Hepatocyte (in vitro differentiated cells): ENCODE measurements around the gene VRK2. TPM values are rescaled to one million over a fixed set of nuclear protein-coding genes. Genes with fewer than 3 reads are reported as not detected.

Experiments used
- DNase-seq: peaks from one replicate; pipeline ENCODE4 v3.0.0-alpha.2; 2016; ENCODE audit warnings: low spot score
- H2AFZ ChIP-seq: fragments of 200-600 bp; sonication (generic); 2 replicates; pipeline ENCODE4 v1.6.0; 2016; ENCODE audit warnings: antibody characterized with exemption, mild to moderate bottlenecking
- H3K27ac ChIP-seq: fragments of 200-600 bp; sonication (generic); 2 replicates; pipeline ENCODE4 v1.5.1; 2016; ENCODE audit warnings: mild to moderate bottlenecking
- H3K27me3 ChIP-seq: fragments of 200-600 bp; sonication (generic); 2 replicates; pipeline ENCODE4 v1.6.1; 2016
- H3K36me3 ChIP-seq: fragments of 200-600 bp; sonication (generic); replicated peaks from 2 replicates; pipeline ENCODE4 v1.5.1; 2016; ENCODE audit warnings: low read depth; ENCODE audit not compliant: insufficient read depth
- H3K4me1 ChIP-seq: fragments of 200-600 bp; sonication (generic); 2 replicates; pipeline ENCODE4 v1.5.1; 2016; ENCODE audit warnings: mild to moderate bottlenecking, moderate library complexity; ENCODE audit not compliant: insufficient read depth
- H3K4me2 ChIP-seq: fragments of 200-600 bp; sonication (generic); 2 replicates; pipeline ENCODE4 v1.6.0; 2016
- H3K4me3 ChIP-seq: fragments of 200-600 bp; sonication (generic); 2 replicates; pipeline ENCODE4 v1.5.1; 2016; ENCODE audit warnings: mild to moderate bottlenecking
- H3K79me2 ChIP-seq: fragments of 200-600 bp; sonication (generic); 2 replicates; pipeline ENCODE4 v1.6.0; 2017; ENCODE audit warnings: mild to moderate bottlenecking
- H3K9me2 ChIP-seq: fragments of 200-600 bp; sonication (generic); replicated peaks from 2 replicates; pipeline ENCODE4 v1.6.0; 2017; ENCODE audit warnings: mild to moderate bottlenecking; ENCODE audit not compliant: insufficient read depth
- H3K9me3 ChIP-seq: fragments of 200-600 bp; sonication (generic); 2 replicates; pipeline ENCODE4 v1.5.1; 2016; ENCODE audit warnings: low read depth, mild to moderate bottlenecking
- H4K20me1 ChIP-seq: fragments of 200-600 bp; sonication (generic); 2 replicates; pipeline ENCODE4 v1.6.0; 2016; ENCODE audit warnings: mild to moderate bottlenecking; ENCODE audit not compliant: insufficient read depth, poor library complexity, severe bottlenecking
- EZH2 ChIP-seq: fragments of 200-600 bp; sonication (generic); IDR thresholded peaks from 2 replicates; pipeline ENCODE4 v1.6.1; 2016; ENCODE audit warnings: antibody characterized with exemption, mild to moderate bottlenecking, borderline replicate concordance
- EZH2phosphoT487 ChIP-seq: fragments of 200-600 bp; sonication (generic); IDR thresholded peaks from one replicate; pipeline ENCODE4 v1.6.1; 2018; ENCODE audit warnings: antibody characterized with exemption, mild to moderate bottlenecking, low read depth, moderate library complexity; ENCODE audit not compliant: unreplicated experiment, severe bottlenecking
- WGBS: methylation state at CpG from one replicate; pipeline ENCODE4 v1.1.6; 2016; ENCODE audit warnings: low lambda C conversion rate; ENCODE audit errors: missing lambda C conversion rate; 5-methylcytosine and 5-hydroxymethylcytosine counted together
- polyA plus RNA-seq: library from polyadenylated mRNA; unstranded; fragments of >200 nt; fragmentation: Nextera tagmentation; extraction: Ambion mirVana; gene quantifications from 2 replicates; pipeline ENCODE4 v1.2.1, GENCODE V29; 2016
- total RNA-seq: library from RNA; depleted of rRNA; stranded (reverse); fragments of >200 nt; gene quantifications from 2 replicates; pipeline ENCODE4 v1.2.3, GENCODE V29; 2014
- TF ChIP-seq, protein P1 (sequence below): fragments of 200-600 bp; sonication (generic); IDR thresholded peaks from 2 replicates; pipeline ENCODE4 v1.5.1; 2016; ENCODE audit warnings: antibody characterized with exemption, mild to moderate bottlenecking; ENCODE audit not compliant: poor library complexity

The VRK2 gene
- total and polyA plus RNA-seq, 2 experiments from 2014 or later = 16.5 to 19.3 TPM

DNA sequence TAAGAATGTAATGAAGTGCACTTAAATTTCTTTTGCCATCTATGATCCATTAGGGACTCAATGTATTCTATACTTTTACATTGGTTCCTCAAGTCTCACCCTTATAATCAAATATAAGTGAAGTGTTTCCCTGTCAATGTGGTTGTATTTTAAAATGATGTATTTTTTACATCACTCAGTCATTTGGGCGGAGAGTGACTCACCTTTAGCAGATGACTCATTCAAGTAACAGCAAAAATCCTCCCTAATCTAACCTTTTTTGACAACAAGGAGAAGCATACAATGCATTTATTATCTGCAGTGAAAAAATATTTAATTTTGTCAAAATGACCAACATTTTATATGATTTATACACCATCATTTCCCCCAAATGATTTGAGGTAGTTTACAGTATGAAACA, 100.1 kb downstream of the VRK2 start:
- 86% methylated on average over 1 of the region's 1 CpG for WGBS
- no peak overlapping the region for H2AFZ ChIP-seq
- H3K9me3 ChIP-seq = no peaks in the 10 kb centered on the region
- no peaks in the 10 kb centered on the region for H3K79me2 ChIP-seq
- H3K9me2 ChIP-seq = no peaks in the 10 kb centered on the region
- H3K27ac ChIP-seq = no peak overlapping the region
- no peak for DNase-seq
- no peaks in the 10 kb centered on the region for H3K36me3 ChIP-seq
- TF ChIP-seq, protein P1, sequence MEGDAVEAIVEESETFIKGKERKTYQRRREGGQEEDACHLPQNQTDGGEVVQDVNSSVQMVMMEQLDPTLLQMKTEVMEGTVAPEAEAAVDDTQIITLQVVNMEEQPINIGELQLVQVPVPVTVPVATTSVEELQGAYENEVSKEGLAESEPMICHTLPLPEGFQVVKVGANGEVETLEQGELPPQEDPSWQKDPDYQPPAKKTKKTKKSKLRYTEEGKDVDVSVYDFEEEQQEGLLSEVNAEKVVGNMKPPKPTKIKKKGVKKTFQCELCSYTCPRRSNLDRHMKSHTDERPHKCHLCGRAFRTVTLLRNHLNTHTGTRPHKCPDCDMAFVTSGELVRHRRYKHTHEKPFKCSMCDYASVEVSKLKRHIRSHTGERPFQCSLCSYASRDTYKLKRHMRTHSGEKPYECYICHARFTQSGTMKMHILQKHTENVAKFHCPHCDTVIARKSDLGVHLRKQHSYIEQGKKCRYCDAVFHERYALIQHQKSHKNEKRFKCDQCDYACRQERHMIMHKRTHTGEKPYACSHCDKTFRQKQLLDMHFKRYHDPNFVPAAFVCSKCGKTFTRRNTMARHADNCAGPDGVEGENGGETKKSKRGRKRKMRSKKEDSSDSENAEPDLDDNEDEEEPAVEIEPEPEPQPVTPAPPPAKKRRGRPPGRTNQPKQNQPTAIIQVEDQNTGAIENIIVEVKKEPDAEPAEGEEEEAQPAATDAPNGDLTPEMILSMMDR = no peak
- no peak for TF ChIP-seq EZH2
- TF ChIP-seq EZH2phosphoT487 = no peak
- no peaks in the 10 kb centered on the region for H3K4me1 ChIP-seq
- H3K4me3 ChIP-seq = no peak overlapping the region
- no peaks in the 10 kb centered on the region for H4K20me1 ChIP-seq
- no peaks in the 10 kb centered on the region for H3K27me3 ChIP-seq
- H3K4me2 ChIP-seq = no peak overlapping the region

DNA sequence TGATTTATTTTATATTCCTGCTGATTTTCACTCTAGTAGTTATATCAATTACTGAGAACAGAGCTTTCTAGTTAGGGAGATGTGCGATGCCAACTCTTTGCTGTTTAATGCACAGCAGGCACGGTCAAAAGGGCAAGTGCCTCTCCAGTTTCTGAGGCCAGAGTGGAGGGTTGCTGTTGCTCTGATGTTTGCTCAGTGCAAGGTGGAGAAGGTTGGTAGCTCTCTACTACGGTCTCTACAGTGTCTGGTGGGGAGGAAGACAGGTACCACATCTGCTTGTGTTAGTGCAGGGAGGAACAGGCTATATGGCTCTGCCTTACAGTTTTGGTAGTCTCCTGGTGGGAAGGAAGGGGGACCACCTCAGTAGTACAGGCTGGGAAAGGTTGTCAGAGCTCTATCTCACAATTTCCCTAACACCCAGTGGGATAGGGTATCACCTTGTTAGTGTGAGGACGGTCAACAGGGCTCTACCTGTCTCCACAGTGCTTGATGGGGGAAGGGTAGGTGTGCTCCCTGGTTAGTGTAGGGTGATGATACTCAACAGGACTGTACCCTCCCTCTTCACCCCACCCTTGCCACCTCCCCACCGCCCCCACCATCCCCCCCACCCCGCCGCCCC, 108.7 kb downstream of the VRK2 start:
- Histone ChIP-seq H3K4me1 (no peaks in the 10 kb centered on the region), H4K20me1 (no peaks in the 10 kb centered on the region), H3K79me2 (no peaks in the 10 kb centered on the region), H3K4me3 (no peak overlapping the region), H3K27me3 (no peaks in the 10 kb centered on the region), H3K9me3 (no peaks in the 10 kb centered on the region), H3K36me3 (peaks cover 5% of the 10 kb centered on the region), H3K27ac (no peak overlapping the region), H3K9me2 (no peaks in the 10 kb centered on the region), H2AFZ (no peak overlapping the region), H3K4me2 (no peak overlapping the region)
- no peak for DNase-seq
- WGBS = 84% methylated on average over 4 of the region's 7 CpGs
- TF ChIP-seq, protein P1 = no peak
- no peak for TF ChIP-seq EZH2
- TF ChIP-seq EZH2phosphoT487 = no peak

DNA sequence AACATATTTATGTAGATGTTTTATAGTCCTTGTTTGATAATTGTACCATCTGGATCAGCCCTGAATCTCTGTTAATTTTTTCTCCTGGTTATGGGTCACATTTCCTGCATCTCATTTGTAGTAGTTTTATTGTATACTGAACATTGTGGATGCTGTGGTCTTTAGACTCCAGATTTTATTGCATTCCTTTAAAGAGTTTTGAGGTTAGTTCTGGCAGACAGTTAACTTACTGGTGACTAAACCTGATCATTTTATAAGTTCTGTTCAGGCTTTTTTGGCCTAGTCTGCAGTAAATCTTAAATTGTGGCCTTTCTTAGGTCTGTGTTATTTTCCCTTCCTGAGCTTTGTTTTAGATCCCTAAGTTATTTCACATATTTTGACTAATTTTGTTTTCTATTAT, 110.2 kb downstream of the VRK2 start:
- Histone ChIP-seq H3K27ac (no peak overlapping the region), H3K9me3 (no peaks in the 10 kb centered on the region), H3K36me3 (peaks cover 5% of the 10 kb centered on the region), H3K4me2 (no peak overlapping the region), H2AFZ (no peak overlapping the region), H3K79me2 (no peaks in the 10 kb centered on the region), H3K4me3 (no peak overlapping the region), H4K20me1 (no peaks in the 10 kb centered on the region), H3K4me1 (no peaks in the 10 kb centered on the region), H3K27me3 (no peaks in the 10 kb centered on the region), H3K9me2 (no peaks in the 10 kb centered on the region)
- TF ChIP-seq EZH2 (no peak), EZH2phosphoT487 (no peak)
- TF ChIP-seq, protein P1 = no peak
- DNase-seq = no peak

DNA sequence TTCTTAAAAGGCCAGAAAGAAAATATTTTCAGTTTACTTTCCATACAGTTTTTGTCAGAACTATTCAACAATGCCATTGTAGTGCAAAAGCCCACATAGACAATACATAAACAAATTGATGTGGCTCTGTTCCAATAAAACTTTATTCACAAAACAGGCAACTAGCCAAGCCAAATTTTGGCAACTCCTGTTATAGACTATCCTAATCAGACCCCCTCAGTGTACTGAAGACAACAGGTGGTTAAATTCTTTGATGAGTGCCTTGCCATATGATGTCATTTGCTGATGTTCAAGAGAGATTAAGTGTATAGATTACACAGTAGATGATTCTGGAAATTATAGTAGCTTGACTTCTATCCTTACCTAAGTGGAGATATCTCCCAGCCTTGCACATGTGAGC, 111.1 kb downstream of the VRK2 start:
- no peaks in the 10 kb centered on the region for H4K20me1 ChIP-seq
- H3K9me2 ChIP-seq = no peaks in the 10 kb centered on the region
- no peaks in the 10 kb centered on the region for H3K9me3 ChIP-seq
- DNase-seq = no peak
- TF ChIP-seq, protein P1 = no peak
- TF ChIP-seq EZH2 (no peak), EZH2phosphoT487 (no peak)
- no peaks in the 10 kb centered on the region for H3K4me1 ChIP-seq
- H3K79me2 ChIP-seq = no peaks in the 10 kb centered on the region
- no peak overlapping the region for H2AFZ ChIP-seq
- no peak overlapping the region for H3K4me2 ChIP-seq
- H3K27me3 ChIP-seq = no peaks in the 10 kb centered on the region
- H3K36me3 ChIP-seq = peaks cover 5% of the 10 kb centered on the region
- H3K4me3 ChIP-seq = no peak overlapping the region
- no peak overlapping the region for H3K27ac ChIP-seq
